ENCODE results near the gene SEMA3B. TPM values are rescaled to one million over a fixed set of nuclear protein-coding genes. Genes with fewer than 3 reads are reported as not detected.

The SEMA3B gene
- total RNA-seq, 1 experiment from 2014 or later = 6.4 TPM

DNA sequence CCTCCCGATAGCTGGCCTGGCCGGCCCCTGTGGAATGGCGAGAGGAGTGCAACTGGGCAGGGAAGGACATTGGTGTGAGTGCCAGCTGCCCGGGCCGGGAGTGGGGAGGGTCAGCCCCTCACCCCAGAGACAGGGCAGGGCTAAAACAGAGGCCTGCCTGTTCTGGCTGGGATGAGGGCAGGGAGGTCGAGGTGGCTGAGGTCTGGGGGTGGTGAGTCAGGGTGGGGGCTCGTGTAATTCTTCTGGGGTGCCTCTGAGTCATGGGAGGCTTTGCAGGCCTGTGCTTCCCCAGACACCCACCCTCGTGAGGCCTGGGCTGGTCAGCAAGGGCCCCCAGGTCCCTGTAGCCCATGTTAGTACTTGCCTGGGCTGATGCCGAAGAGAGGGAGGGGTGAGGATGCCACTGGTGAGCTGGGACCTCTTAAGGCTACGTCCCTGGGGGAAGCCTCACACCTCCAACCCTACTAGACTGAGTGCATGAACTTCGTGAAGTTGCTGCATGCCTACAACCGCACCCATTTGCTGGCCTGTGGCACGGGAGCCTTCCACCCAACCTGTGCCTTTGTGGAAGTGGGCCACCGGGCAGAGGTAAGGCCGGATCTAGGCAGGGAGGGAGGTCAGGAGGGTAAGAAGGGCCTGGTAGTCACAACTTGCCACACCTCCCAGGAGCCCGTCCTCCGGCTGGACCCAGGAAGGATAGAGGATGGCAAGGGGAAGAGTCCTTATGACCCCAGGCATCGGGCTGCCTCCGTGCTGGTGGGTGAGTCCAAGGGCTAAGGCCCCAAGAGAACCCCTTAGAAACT, 1.7 kb downstream of the SEMA3B start:
- no peak overlapping the region for H3K23ac ChIP-seq (ENCODE audit: insufficient read length, low read depth, low read length)
- peaks cover 2% of the 10 kb centered on the region; the same call in 1 of the 2 replicates for H3K4me1 ChIP-seq (ENCODE audit: insufficient read depth, low read length)
- no peak overlapping the region for H3K9ac ChIP-seq (ENCODE audit: extremely low read depth, insufficient read length, low read length)
- WGBS (ENCODE audit: extremely low coverage, insufficient read length, low lambda C conversion rate) = no CpG with 5 or more reads among the region's 19 CpGs
- Mint-ChIP-seq H3K4me1 (peaks cover 48 to 65% of the 10 kb centered on the region in 2 experiments), H3K27ac (no peak overlapping the region), H3K27me3 (ENCODE audit: low read depth) (peaks cover 32% of the 10 kb centered on the region), H3K36me3 (ENCODE audit: insufficient read depth in 1 of 3, low read depth in 3 of 3) (no peaks in the 10 kb centered on the region; a peak in 1 of 7 replicates), H3K9me3 (no peaks in the 10 kb centered on the region; a peak in 1 of 5 replicates), H3K4me3 (no peak overlapping the region)
- TF ChIP-seq, protein P1, sequence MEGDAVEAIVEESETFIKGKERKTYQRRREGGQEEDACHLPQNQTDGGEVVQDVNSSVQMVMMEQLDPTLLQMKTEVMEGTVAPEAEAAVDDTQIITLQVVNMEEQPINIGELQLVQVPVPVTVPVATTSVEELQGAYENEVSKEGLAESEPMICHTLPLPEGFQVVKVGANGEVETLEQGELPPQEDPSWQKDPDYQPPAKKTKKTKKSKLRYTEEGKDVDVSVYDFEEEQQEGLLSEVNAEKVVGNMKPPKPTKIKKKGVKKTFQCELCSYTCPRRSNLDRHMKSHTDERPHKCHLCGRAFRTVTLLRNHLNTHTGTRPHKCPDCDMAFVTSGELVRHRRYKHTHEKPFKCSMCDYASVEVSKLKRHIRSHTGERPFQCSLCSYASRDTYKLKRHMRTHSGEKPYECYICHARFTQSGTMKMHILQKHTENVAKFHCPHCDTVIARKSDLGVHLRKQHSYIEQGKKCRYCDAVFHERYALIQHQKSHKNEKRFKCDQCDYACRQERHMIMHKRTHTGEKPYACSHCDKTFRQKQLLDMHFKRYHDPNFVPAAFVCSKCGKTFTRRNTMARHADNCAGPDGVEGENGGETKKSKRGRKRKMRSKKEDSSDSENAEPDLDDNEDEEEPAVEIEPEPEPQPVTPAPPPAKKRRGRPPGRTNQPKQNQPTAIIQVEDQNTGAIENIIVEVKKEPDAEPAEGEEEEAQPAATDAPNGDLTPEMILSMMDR (conservative IDR thresholded peaks at IDR 0.05) = no peak
- H4K91ac ChIP-seq (ENCODE audit: insufficient read length, low read depth, low read length) = no peak overlapping the region
- H3K4me2 ChIP-seq (ENCODE audit: insufficient read depth, insufficient read length, low read length) = no peak overlapping the region
- no peak overlapping the region for H3K4ac ChIP-seq (ENCODE audit: low read depth, low read length)
- no peak for DNase-seq
- H4K5ac ChIP-seq (ENCODE audit: insufficient read length, low read depth, low read length) = no peak overlapping the region
- no peaks in the 10 kb centered on the region for H3K9me3 ChIP-seq (ENCODE audit: control insufficient read depth, low read depth, low read length)
- no peaks in the 10 kb centered on the region for H3K79me1 ChIP-seq (ENCODE audit: insufficient read depth, low read depth, low read length, poor library complexity, severe bottlenecking)
- no peak overlapping the region for H3K27ac ChIP-seq (ENCODE audit: insufficient read length, low read depth, low read length)
- no peak overlapping the region for H4K8ac ChIP-seq (replicated peaks; ENCODE audit: insufficient read length, low read depth, low read length)
- no peak overlapping the region for H2BK20ac ChIP-seq (ENCODE audit: low read depth, low read length, poor library complexity, severe bottlenecking)
- no peak overlapping the region for H2AFZ ChIP-seq (ENCODE audit: low read length)
- H2BK5ac ChIP-seq (ENCODE audit: insufficient read length, low read length) = no peak overlapping the region
- no peak overlapping the region for H3K56ac ChIP-seq (ENCODE audit: insufficient read length, low read depth, low read length)
- H3K23me2 ChIP-seq (ENCODE audit: insufficient read length, low read depth, low read length, poor library complexity, severe bottlenecking) = peaks cover 10% of the 10 kb centered on the region
- no peak overlapping the region for H3K18ac ChIP-seq (ENCODE audit: insufficient read length, low read depth, low read length)
- no peak overlapping the region for H2AK5ac ChIP-seq (ENCODE audit: insufficient read length, low read length)
- H2BK12ac ChIP-seq (ENCODE audit: insufficient read length, low read depth, low read length) = no peak overlapping the region
- H3K27me3 ChIP-seq (ENCODE audit: insufficient read depth, low read length) = peaks cover 16% of the 10 kb centered on the region; the same call in 1 of the 2 replicates
- H2BK120ac ChIP-seq (ENCODE audit: low read depth, low read length, poor library complexity, severe bottlenecking) = no peak overlapping the region
- no peaks in the 10 kb centered on the region for H3K79me2 ChIP-seq (ENCODE audit: insufficient read depth, low read length)
- no peak overlapping the region for H3T11ph ChIP-seq (ENCODE audit: low read length)
- H2BK15ac ChIP-seq (ENCODE audit: low read depth, low read length) = no peak overlapping the region
- H3K14ac ChIP-seq (ENCODE audit: insufficient read depth, low read length) = no peak overlapping the region
- H4K20me1 ChIP-seq (ENCODE audit: control insufficient read depth, insufficient read depth, insufficient read length) = no peaks in the 10 kb centered on the region
